ENCODE measurements around the gene CARD11. TPM values are rescaled to one million over a fixed set of nuclear protein-coding genes. Genes with fewer than 3 reads are reported as not detected.

Gene CARD11
- polyA plus RNA-seq, 1 of the 3 experiments (the other 2 are of a cell fraction) = not detected

DNA sequence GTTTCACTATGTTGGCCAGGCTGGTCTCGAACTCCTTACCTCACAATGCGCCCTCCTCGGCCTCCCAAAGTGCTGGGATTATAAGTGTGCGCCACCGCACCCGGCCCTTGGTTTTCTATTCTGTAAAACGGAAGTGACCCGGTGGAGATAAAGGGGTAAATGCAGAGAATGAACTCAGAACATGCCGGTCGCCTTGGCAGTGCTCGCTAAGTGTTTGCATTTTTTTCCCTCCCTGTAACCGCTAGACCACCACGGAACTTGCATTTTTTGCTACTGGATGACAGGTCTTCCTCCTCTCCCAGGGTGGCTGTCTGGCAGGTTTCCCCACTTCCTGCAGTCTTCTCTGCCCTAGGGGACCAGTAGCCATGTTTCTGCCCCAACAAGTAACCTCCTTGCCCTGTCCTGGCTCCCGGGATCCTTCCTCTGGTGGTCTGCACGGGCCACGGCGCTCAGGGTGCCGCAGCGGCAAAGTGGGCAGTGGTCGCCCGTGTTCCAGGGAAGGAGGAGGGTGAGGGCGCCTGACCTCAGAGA is 180.8 kb downstream of the CARD11 start (continued):
- TF ChIP-seq, protein P1, sequence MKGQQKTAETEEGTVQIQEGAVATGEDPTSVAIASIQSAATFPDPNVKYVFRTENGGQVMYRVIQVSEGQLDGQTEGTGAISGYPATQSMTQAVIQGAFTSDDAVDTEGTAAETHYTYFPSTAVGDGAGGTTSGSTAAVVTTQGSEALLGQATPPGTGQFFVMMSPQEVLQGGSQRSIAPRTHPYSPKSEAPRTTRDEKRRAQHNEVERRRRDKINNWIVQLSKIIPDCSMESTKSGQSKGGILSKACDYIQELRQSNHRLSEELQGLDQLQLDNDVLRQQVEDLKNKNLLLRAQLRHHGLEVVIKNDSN (IDR thresholded peaks at IDR 0.05; ENCODE audit: borderline replicate concordance, low read depth) = no peak
- TF ChIP-seq RAD21 (IDR thresholded peaks at IDR 0.05; ENCODE audit: low read length) = no peak

DNA sequence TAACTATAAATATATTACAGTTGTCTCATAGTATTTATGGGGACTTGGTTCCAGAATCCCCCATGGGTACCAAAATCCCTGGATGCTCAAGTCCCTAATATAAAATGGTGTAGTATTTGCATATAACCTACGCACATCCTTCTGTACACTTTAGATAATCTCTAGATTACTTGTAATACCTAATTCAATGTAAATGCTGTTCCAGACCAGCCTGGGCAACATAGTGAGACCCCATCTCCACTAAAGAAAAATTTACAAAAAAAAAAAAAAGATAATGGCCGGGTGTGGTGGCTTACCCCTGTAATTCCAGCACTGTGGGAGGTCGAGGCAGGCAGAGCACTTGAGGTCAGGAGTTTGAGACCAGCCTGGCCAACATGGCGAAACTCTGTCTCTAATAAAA is 182.2 kb downstream of the CARD11 start:
- H3K27ac ChIP-seq (ENCODE audit: low read depth in 2 of 2, low read length in 1 of 2) = no peak overlapping the region
- no peaks in the 10 kb centered on the region for H3K36me3 ChIP-seq (replicated peaks in 1 of 2; ENCODE audit: control insufficient read depth in 1 of 2, insufficient read depth in 2 of 2, low read length in 1 of 2)
- no peaks in the 10 kb centered on the region for H3K9me2 ChIP-seq
- no peak for TF ChIP-seq ELF1 (IDR thresholded peaks at IDR 0.05)
- TF ChIP-seq, protein P2, sequence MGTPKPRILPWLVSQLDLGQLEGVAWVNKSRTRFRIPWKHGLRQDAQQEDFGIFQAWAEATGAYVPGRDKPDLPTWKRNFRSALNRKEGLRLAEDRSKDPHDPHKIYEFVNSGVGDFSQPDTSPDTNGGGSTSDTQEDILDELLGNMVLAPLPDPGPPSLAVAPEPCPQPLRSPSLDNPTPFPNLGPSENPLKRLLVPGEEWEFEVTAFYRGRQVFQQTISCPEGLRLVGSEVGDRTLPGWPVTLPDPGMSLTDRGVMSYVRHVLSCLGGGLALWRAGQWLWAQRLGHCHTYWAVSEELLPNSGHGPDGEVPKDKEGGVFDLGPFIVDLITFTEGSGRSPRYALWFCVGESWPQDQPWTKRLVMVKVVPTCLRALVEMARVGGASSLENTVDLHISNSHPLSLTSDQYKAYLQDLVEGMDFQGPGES (IDR thresholded peaks at IDR 0.05; ENCODE audit: low read depth, low read length) = no peak
- no peak for TF ChIP-seq RFX5 (IDR thresholded peaks at IDR 0.05; ENCODE audit: low read length)
- TF ChIP-seq MXI1 (IDR thresholded peaks at IDR 0.05; ENCODE audit: low read depth, low read length) = no peak
- TF ChIP-seq JUND (IDR thresholded peaks at IDR 0.05) = no peak
- no peak for TF ChIP-seq NFIC (IDR thresholded peaks at IDR 0.05; ENCODE audit: borderline replicate concordance)
- TF ChIP-seq EZH2phosphoT487 (IDR thresholded peaks at IDR 0.05; ENCODE audit: borderline replicate concordance, low read depth) = no peak
- no peak for TF ChIP-seq TAF1 (IDR thresholded peaks at IDR 0.05; ENCODE audit: borderline replicate concordance, low read depth, low read length)
- TF ChIP-seq GATA2 (CRISPR knock-in tag; IDR thresholded peaks at IDR 0.05) = no peak
- TF ChIP-seq, protein P3, sequence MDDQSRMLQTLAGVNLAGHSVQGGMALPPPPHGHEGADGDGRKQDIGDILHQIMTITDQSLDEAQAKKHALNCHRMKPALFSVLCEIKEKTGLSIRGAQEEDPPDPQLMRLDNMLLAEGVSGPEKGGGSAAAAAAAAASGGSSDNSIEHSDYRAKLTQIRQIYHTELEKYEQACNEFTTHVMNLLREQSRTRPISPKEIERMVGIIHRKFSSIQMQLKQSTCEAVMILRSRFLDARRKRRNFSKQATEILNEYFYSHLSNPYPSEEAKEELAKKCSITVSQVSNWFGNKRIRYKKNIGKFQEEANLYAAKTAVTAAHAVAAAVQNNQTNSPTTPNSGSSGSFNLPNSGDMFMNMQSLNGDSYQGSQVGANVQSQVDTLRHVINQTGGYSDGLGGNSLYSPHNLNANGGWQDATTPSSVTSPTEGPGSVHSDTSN (IDR thresholded peaks at IDR 0.05) = no peak
- TF ChIP-seq FOSL2 (IDR thresholded peaks at IDR 0.05; ENCODE audit: borderline replicate concordance, low read depth) = no peak
- TF ChIP-seq EP300 (IDR thresholded peaks at IDR 0.05; ENCODE audit: borderline replicate concordance in 1 of 2, low read depth in 1 of 2, low read length in 1 of 2) = no peak
- TF ChIP-seq, protein P4, sequence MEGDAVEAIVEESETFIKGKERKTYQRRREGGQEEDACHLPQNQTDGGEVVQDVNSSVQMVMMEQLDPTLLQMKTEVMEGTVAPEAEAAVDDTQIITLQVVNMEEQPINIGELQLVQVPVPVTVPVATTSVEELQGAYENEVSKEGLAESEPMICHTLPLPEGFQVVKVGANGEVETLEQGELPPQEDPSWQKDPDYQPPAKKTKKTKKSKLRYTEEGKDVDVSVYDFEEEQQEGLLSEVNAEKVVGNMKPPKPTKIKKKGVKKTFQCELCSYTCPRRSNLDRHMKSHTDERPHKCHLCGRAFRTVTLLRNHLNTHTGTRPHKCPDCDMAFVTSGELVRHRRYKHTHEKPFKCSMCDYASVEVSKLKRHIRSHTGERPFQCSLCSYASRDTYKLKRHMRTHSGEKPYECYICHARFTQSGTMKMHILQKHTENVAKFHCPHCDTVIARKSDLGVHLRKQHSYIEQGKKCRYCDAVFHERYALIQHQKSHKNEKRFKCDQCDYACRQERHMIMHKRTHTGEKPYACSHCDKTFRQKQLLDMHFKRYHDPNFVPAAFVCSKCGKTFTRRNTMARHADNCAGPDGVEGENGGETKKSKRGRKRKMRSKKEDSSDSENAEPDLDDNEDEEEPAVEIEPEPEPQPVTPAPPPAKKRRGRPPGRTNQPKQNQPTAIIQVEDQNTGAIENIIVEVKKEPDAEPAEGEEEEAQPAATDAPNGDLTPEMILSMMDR (IDR thresholded peaks at IDR 0.05) = no peak
- no peak for TF ChIP-seq RAD21 (IDR thresholded peaks at IDR 0.05; ENCODE audit: low read length)
- no peak for TF ChIP-seq MEF2A (IDR thresholded peaks at IDR 0.05; ENCODE audit: borderline replicate concordance, low read depth)
- no peak overlapping the region for H2AFZ ChIP-seq (ENCODE audit: low read depth)
- no peak overlapping the region for H3K4me3 ChIP-seq (ENCODE audit: low read depth in 2 of 2, low read length in 1 of 2)
- no peaks in the 10 kb centered on the region for H4K20me1 ChIP-seq (ENCODE audit: insufficient read depth)
- DNase-seq = no peak
- H3F3A ChIP-seq (replicated peaks; ENCODE audit: insufficient read depth) = peaks cover 4% of the 10 kb centered on the region
- H3K27me3 ChIP-seq (ENCODE audit: insufficient read depth) = no peaks in the 10 kb centered on the region
- no peak overlapping the region for H3K9ac ChIP-seq
- ChIA-PET CTCF (interaction anchor here (1.1 kb wide), 1 partner anchor 191 kb away, joined by 3 read pairs; no protein-coding TSS in a partner anchor), POLR2A (no interaction called here)
- H3K79me2 ChIP-seq (ENCODE audit: insufficient read depth) = no peaks in the 10 kb centered on the region
- no peaks in the 10 kb centered on the region for H3K9me3 ChIP-seq
- H3K4me2 ChIP-seq = no peak overlapping the region
- 90% methylated on average over 4 of the region's 4 CpGs for WGBS (ENCODE audit: low lambda C conversion rate)
- peaks cover 3 to 13% of the 10 kb centered on the region in 2 experiments; a peak in 3 of 4 replicates for H3K4me1 ChIP-seq (ENCODE audit: control insufficient read depth in 1 of 2, insufficient read depth in 2 of 2, low read depth in 1 of 2, low read length in 1 of 2)

Measured in SK-N-SH (cell line).